ENCODE results near the gene TBXT. TPM values are rescaled to one million over a fixed set of nuclear protein-coding genes. Genes with fewer than 3 reads are reported as not detected.
"Not testable (repeated sequence)": the region's sequence is repeated elsewhere in the genome, so short reads cannot be mapped to it uniquely, and the experiment has no call there.

The TBXT gene
- total RNA-seq, 1 donor: not detected

DNA sequence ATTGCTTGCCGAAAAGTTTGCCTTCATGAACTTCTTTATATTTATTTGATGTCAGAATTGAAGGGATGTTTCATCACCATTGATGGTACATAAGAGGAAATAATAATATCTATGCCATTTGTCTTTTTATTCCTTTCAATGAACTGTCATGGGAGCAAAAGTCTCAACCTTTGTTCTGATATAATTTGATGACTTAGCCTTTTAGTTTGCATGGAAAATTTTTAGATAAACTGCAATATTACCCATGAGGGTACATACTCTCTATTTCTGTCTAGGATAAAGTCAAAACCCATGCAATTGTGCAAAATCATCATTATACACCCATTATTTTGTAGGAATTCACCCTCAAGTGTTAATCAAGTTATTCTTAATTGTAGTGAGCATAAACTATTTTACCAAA lies 15.9 kb downstream of the TBXT start:
- no peak overlapping the region for H3K4me3 ChIP-seq (ENCODE audit: low read depth, low read length)
- no peak for DNase-seq (ENCODE audit: low read depth)
- TF ChIP-seq, protein P1, sequence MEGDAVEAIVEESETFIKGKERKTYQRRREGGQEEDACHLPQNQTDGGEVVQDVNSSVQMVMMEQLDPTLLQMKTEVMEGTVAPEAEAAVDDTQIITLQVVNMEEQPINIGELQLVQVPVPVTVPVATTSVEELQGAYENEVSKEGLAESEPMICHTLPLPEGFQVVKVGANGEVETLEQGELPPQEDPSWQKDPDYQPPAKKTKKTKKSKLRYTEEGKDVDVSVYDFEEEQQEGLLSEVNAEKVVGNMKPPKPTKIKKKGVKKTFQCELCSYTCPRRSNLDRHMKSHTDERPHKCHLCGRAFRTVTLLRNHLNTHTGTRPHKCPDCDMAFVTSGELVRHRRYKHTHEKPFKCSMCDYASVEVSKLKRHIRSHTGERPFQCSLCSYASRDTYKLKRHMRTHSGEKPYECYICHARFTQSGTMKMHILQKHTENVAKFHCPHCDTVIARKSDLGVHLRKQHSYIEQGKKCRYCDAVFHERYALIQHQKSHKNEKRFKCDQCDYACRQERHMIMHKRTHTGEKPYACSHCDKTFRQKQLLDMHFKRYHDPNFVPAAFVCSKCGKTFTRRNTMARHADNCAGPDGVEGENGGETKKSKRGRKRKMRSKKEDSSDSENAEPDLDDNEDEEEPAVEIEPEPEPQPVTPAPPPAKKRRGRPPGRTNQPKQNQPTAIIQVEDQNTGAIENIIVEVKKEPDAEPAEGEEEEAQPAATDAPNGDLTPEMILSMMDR (IDR thresholded peaks at IDR 0.05; ENCODE audit: insufficient read depth, low read depth, low read length): no peak

DNA sequence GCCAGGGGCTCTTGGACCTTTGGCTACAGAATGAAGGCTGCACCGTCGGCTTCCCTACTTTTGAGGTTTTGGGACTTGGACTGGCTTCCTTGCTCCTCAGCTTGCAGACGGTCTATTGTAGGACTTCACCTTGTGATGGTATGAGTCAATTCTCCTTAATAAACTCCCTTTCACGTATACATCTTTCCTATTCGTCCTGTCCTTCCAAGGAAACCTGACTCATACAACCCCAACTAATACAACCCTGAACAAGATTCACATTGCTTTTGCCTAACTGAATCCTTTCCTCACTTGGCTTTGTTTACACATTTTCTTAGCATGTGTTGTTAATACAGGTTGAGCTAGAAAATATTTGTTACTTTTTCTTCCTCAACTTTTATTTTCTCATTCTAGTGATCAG lies 21.9 kb downstream of the TBXT start:
- no peak overlapping the region for H3K4me3 ChIP-seq (ENCODE audit: low read depth, low read length)
- DNase-seq (ENCODE audit: low read depth): no peak
- TF ChIP-seq, protein P1 (IDR thresholded peaks at IDR 0.05; ENCODE audit: insufficient read depth, low read depth, low read length): no peak

DNA sequence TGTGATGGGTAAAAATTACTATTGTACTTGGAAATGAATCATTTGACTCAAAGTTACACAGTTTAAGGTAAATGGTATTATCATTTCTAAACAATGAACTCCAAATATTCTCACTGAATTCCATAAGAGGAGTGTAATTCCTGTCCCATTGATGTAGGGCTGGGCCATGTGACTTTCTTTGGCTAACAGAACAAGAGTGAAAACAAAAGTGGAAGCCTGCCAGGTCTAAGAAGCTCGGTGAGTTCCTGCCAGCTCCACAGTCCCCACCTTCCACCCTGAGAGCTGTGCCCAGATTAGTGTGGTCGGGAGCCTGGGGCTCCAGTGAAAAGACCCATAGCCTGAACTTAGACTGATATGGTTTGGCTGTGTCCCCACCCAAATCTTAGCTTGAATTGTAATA lies 24.6 kb downstream of the TBXT start:
- TF ChIP-seq, protein P1 (IDR thresholded peaks at IDR 0.05; ENCODE audit: insufficient read depth, low read depth, low read length): no peak
- H3K4me3 ChIP-seq (ENCODE audit: low read depth, low read length): no peak overlapping the region
- no peak for DNase-seq (ENCODE audit: low read depth)

DNA sequence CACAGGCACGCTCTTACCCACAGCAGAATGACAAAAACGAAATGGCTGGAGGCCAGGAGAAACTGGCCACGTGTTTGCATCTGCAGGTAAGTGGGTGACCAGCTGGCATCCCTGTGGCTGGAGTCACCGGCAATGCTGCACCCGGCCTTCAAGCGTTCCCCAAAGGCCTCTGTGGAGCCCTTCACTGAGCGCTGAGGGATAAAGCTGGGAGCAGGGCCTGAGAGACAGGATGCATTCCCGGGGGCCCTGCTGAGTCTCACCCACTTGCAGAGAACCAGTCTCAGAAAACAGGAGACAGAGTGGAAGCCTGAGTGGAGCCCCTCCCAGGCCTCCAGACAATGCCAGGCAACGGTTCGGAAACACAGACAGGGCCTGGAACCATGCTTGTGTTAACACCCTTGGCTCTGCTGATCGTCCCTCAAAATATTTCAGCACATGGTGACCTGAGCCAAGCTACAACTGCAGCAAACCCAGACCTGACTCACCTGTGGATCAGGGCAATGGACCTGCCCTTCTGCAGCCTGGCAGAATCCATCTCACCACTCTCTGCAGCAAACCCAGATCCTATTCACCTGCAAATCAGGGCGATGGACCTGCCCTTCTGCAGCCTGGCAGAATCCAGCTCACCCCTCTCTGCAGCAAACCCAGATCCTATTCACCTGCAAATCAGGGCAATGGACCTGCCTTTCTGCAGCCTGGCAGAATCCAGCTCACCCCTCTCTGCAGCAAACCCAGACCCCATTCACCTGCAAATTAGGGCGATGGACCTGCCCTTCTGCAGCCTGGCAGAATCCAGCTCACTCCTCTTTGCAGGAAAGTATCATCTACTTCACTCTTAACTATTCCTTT lies 39.8 kb downstream of the TBXT start:
- no peak for DNase-seq (ENCODE audit: low read depth)
- no peak overlapping the region for H3K4me3 ChIP-seq (ENCODE audit: low read depth, low read length)
- TF ChIP-seq, protein P1 (IDR thresholded peaks at IDR 0.05; ENCODE audit: insufficient read depth, low read depth, low read length): no peak

DNA sequence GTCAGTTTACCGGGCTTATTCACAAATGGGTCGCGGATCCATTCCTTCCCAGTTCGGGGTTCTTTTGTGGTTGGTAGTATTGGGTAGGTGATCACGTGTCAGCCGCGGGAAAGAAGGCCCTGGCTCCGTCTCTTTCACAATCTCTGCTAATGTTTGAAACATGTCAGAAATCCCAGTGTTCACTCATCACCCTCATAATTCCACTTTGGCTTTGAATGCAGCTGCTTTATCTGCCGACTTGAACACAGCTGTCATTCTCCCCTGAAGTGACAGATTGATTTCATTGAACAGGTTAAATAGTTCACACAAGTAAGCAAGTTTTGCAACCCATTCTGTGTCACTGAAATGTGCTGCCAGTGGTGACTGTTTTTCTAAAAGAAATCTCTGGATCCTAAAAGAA lies 44.5 kb downstream of the TBXT start:
- DNase-seq (ENCODE audit: low read depth): not testable (repeated sequence)

DNA sequence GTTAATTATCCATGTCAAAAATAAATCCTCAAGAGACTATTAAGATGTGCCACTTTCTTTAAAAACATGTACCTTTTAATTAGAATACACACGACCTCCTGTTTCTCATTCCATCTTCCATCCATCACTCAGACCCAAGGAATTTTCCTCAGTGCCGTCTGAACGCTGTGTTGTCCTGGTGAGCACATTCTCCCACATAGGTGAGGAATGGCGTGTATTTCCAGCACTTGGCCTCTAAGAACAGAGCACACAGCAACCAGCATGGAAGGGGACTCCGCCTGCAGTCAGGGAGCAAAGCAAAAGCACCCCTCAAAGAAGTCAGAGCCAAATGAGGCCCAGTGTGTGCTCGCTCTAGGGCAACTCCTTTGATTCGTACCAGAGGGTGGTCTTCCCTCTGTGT lies 45.9 kb downstream of the TBXT start:
- TF ChIP-seq, protein P1 (IDR thresholded peaks at IDR 0.05; ENCODE audit: insufficient read depth, low read depth, low read length): no peak
- no peak for DNase-seq (ENCODE audit: low read depth)
- no peak overlapping the region for H3K4me3 ChIP-seq (ENCODE audit: low read depth, low read length)

More for the DNA sequence above, 44.5 kb downstream of the TBXT start:
- not testable (repeated sequence) for H3K4me3 ChIP-seq (ENCODE audit: low read depth, low read length)

DNA sequence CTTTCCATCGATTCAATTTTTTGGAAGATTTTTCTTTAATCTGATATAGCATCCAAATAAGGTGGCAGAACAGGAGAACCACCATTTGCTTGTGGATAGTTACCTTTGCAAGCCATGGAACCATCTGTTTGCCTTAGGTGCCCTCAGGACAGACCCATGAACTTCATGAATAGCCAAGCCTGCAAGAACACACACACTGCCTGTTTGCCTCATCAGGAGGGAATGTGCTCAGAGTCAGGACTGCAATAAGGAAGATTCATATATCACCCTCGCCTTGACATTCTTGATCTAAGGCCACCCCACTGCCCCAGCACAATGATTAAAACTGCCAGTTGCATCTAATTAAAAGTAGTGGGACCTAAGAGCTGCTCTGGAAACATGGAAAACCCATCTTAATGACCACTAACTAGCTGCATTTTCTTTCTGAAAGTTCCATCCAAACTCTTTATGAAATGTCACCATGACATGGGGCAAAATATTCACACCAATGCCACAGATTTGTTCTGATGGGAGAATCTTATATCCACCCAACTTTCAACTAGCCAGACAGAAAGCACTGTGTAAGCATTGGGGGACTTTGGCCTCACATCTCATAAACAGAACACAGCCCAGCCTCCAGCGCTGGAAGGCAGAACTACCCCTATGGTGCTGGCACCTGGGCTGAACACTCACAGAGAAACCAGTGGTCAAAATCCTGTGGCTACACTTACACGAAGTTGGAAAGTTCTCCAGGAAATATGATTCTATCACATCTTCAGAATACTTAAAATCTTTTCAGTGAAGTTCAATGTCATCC lies 48.3 kb downstream of the TBXT start:
- H3K4me3 ChIP-seq (ENCODE audit: low read depth, low read length): no peak overlapping the region
- TF ChIP-seq, protein P1 (IDR thresholded peaks at IDR 0.05; ENCODE audit: insufficient read depth, low read depth, low read length): no peak
- no peak for DNase-seq (ENCODE audit: low read depth)
